Muscle of arm (tissue), 12 donors: ENCODE data around the gene TSPYL4. TPM values are rescaled to one million over a fixed set of nuclear protein-coding genes. Genes with fewer than 3 reads are reported as not detected.

Source experiments
- polyA plus RNA-seq, 12 donors: library from polyadenylated mRNA; unstranded; fragments of 120-200 nt; gene quantifications; one replicate each; pipeline ENCODE4 v1.2.1, GENCODE V29; 2013; ENCODE audit not compliant: insufficient read length in 12 of 12

TSPYL4 gene
- polyA plus RNA-seq, 12 donors, result 15.5 to 26.5 (median 18.7) TPM; not detected in 1

Other genes with a start within 250 kb of the TSPYL4 start
- 1 to 10 TPM in 2 of 12 donors, under 1 TPM in 9, not detected in 1; 0.42 to 2.2 (median 0.68) TPM for gene FRK, start 193.2 kb downstream of the TSPYL4 start, polyA plus RNA-seq
- 10 to 100 TPM in 11 of 12 donors, not detected in 1; 16.8 to 26.0 (median 22.2) TPM for gene NT5DC1, start 153.2 kb downstream of the TSPYL4 start, polyA plus RNA-seq
- gene COL10A1, start 127.9 kb downstream of the TSPYL4 start, polyA plus RNA-seq, result under 1 TPM in 10 of 12 donors, not detected in 2; 0.19 to 0.90 (median 0.41) TPM
- gene TSPYL1, start 25.9 kb upstream of the TSPYL4 start, polyA plus RNA-seq, result 100 to 1,000 TPM in 1 of 12 donors, 10 to 100 TPM in 11; 41.1 to 385 (median 54.4) TPM
- gene DSE, start 116.9 kb upstream of the TSPYL4 start, polyA plus RNA-seq, result 10 to 100 TPM in 11 of 12 donors, not detected in 1; 29.1 to 41.0 (median 35.4) TPM
- 1 to 10 TPM in 10 of 12 donors, not detected in 2; 1.7 to 9.7 (median 2.9) TPM for gene CALHM6, start 207.3 kb upstream of the TSPYL4 start, polyA plus RNA-seq